HEK293 (cell line): ENCODE measurements around the gene ZNF764.
A peak's percentile ranks its signal among the peaks of the same experiment; 100 is the strongest.

Source experiments
- CTCF ChIA-PET: fragments of 350-600 bp; formaldehyde crosslinking; extraction: SDS; loops from one replicate; lab custom pipeline; 2021; ENCODE audit warnings: antibody characterized with exemption; lab: Yijun Ruan, JAX
- POLR2A ChIA-PET: fragments of 300-600 bp; formaldehyde crosslinking; extraction: SDS; loops from one replicate; lab custom pipeline; 2020; ENCODE audit warnings: antibody characterized with exemption, inconsistent platforms; lab: Yijun Ruan, JAX
- H3K27ac ChIP-seq: fragments of 200-500 bp; sonication (Bioruptor generic); 2 replicates; pipeline ENCODE4 v1.5.1; 2014; ENCODE audit warnings: low read depth, low read length, control low read depth, inconsistent platforms; ENCODE audit errors: extremely low read depth
- H3K36me3 ChIP-seq, 2 experiments: fragments of 200-500 bp in 1 of 2; sonication (Bioruptor generic) in 1 of 2; 1 replicate in 1 of 2; 2 replicates in 1 of 2; pipeline ENCODE4 v1.5.1; 2014 to 2017; ENCODE audit warnings: inconsistent platforms in 2 of 2, low read length in 2 of 2; ENCODE audit not compliant: control insufficient read depth in 2 of 2, insufficient read depth in 1 of 2
- H3K4me1 ChIP-seq: fragments of 200-500 bp; sonication (Bioruptor generic); 2 replicates; pipeline ENCODE4 v1.5.1; 2014; ENCODE audit warnings: mild to moderate bottlenecking, low read length, inconsistent platforms; ENCODE audit not compliant: control insufficient read depth, insufficient read depth
- H3K4me3 ChIP-seq: 2 replicates; pipeline ENCODE4 v1.5.1; 2011; ENCODE audit warnings: low read depth, mild to moderate bottlenecking, control low read depth, low read length, moderate library complexity
- H3K9me3 ChIP-seq: fragments of 200-500 bp; sonication (Bioruptor generic); 2 replicates; pipeline ENCODE4 v1.5.1; 2014; ENCODE audit warnings: low read depth, low read length, inconsistent platforms; ENCODE audit not compliant: control insufficient read depth, insufficient read depth
- EGR2 ChIP-seq: fragments of 450-650 bp; formaldehyde crosslinking; IDR thresholded peaks from 2 replicates; pipeline ENCODE4 v1.5.1; 2016; ENCODE audit warnings: low read depth, missing biosample characterization, missing genetic modification characterization
- GLI4 ChIP-seq: fragments of 450-650 bp; formaldehyde crosslinking; IDR thresholded peaks from 2 replicates; pipeline ENCODE4 v1.5.1; 2016; ENCODE audit warnings: missing biosample characterization, missing genetic modification characterization
- IKZF3 ChIP-seq: fragments of 450-650 bp; IDR thresholded peaks from 2 replicates; pipeline ENCODE4 v1.5.0; 2018; ENCODE audit warnings: missing biosample characterization, mild to moderate bottlenecking, missing genetic modification characterization, moderate library complexity
- KLF10 ChIP-seq: fragments of 450-650 bp; IDR thresholded peaks from 2 replicates; pipeline ENCODE4 v1.5.1; 2018; ENCODE audit warnings: missing biosample characterization, mild to moderate bottlenecking, missing genetic modification characterization
- KLF8 ChIP-seq: fragments of 450-650 bp; formaldehyde crosslinking; IDR thresholded peaks from 2 replicates; pipeline ENCODE4 v1.5.1; 2016; ENCODE audit warnings: missing biosample characterization, missing genetic modification characterization
- KLF9 ChIP-seq: fragments of 450-650 bp; formaldehyde crosslinking; IDR thresholded peaks from 2 replicates; pipeline ENCODE4 v1.5.1; 2016; ENCODE audit warnings: missing biosample characterization, missing genetic modification characterization, low read depth
- OSR2 ChIP-seq: fragments of 450-650 bp; formaldehyde crosslinking; IDR thresholded peaks from 2 replicates; pipeline ENCODE4 v1.5.1; 2016; ENCODE audit warnings: missing biosample characterization, missing genetic modification characterization
- SP7 ChIP-seq: fragments of 450-650 bp; formaldehyde crosslinking; IDR thresholded peaks from 2 replicates; pipeline ENCODE4 v1.5.1; 2016; ENCODE audit warnings: missing biosample characterization, missing genetic modification characterization
- YY1 ChIP-seq: fragments of 450-650 bp; formaldehyde crosslinking; IDR thresholded peaks from 2 replicates; pipeline ENCODE4 v1.5.1; 2018; ENCODE audit warnings: missing biosample characterization, missing genetic modification characterization
- ZBTB17 ChIP-seq: fragments of 450-650 bp; formaldehyde crosslinking; IDR thresholded peaks from 2 replicates; pipeline ENCODE4 v1.5.1; 2016; ENCODE audit warnings: missing biosample characterization, missing genetic modification characterization
- ZNF155 ChIP-seq: fragments of 450-650 bp; formaldehyde crosslinking; IDR thresholded peaks from 2 replicates; pipeline ENCODE4 v1.5.1; 2016; ENCODE audit warnings: missing biosample characterization, missing genetic modification characterization
- ZNF202 ChIP-seq: fragments of 450-650 bp; formaldehyde crosslinking; IDR thresholded peaks from 2 replicates; pipeline ENCODE4 v1.5.1; 2016; ENCODE audit warnings: missing biosample characterization, missing genetic modification characterization, borderline replicate concordance
- ZNF211 ChIP-seq: fragments of 450-650 bp; formaldehyde crosslinking; IDR thresholded peaks from 2 replicates; pipeline ENCODE4 v1.5.1; 2016; ENCODE audit warnings: low read depth, missing biosample characterization, missing genetic modification characterization
- ZNF248 ChIP-seq: fragments of 450-650 bp; formaldehyde crosslinking; IDR thresholded peaks from 2 replicates; pipeline ENCODE4 v1.5.1; 2017; ENCODE audit warnings: missing biosample characterization, missing genetic modification characterization
- ZNF274 ChIP-seq, 2 experiments: fragments of 200-500 bp in 1 of 2; fragments of 450-650 bp in 1 of 2; sonication (Bioruptor generic) in 1 of 2; formaldehyde crosslinking in 1 of 2; IDR thresholded peaks; 2 replicates each; pipeline versions ENCODE4 v1.5.1 to v1.6.1; 2014 to 2016; ENCODE audit warnings: borderline replicate concordance in 1 of 2, inconsistent platforms in 1 of 2, low read length in 1 of 2, missing biosample characterization in 1 of 2, missing genetic modification characterization in 1 of 2
- ZNF394 ChIP-seq: fragments of 450-650 bp; formaldehyde crosslinking; IDR thresholded peaks from 2 replicates; pipeline ENCODE4 v1.5.1; 2016; ENCODE audit warnings: missing biosample characterization, missing genetic modification characterization, mild to moderate bottlenecking, moderate library complexity, borderline replicate concordance
- ZNF501 ChIP-seq: fragments of 450-650 bp; formaldehyde crosslinking; IDR thresholded peaks from 2 replicates; pipeline ENCODE4 v1.5.1; 2016; ENCODE audit warnings: missing biosample characterization, missing genetic modification characterization
- ZNF561 ChIP-seq: fragments of 450-650 bp; IDR thresholded peaks from 2 replicates; pipeline ENCODE4 v1.5.1; 2018; ENCODE audit warnings: missing biosample characterization, missing genetic modification characterization, borderline replicate concordance
- ZNF610 ChIP-seq: fragments of 450-650 bp; formaldehyde crosslinking; IDR thresholded peaks from 2 replicates; pipeline ENCODE4 v1.5.1; 2016; ENCODE audit warnings: missing biosample characterization, missing genetic modification characterization, borderline replicate concordance
- ZNF76 ChIP-seq: fragments of 450-650 bp; formaldehyde crosslinking; IDR thresholded peaks from 2 replicates; pipeline ENCODE4; 2016; ENCODE audit warnings: low read depth, missing biosample characterization, missing genetic modification characterization, borderline replicate concordance
- TF ChIP-seq, protein P1 (sequence below): fragments of 450-650 bp; formaldehyde crosslinking; IDR thresholded peaks from 2 replicates; pipeline ENCODE4 v1.5.1; 2016; ENCODE audit warnings: missing biosample characterization, missing genetic modification characterization, low read depth
- TF ChIP-seq, protein P2 (sequence below): fragments of 450-650 bp; formaldehyde crosslinking; IDR thresholded peaks from 2 replicates; pipeline ENCODE4 v1.5.1; 2016; ENCODE audit warnings: missing biosample characterization, missing genetic modification characterization
- TF ChIP-seq, protein P3 (sequence below): fragments of 450-650 bp; formaldehyde crosslinking; IDR thresholded peaks from 2 replicates; pipeline ENCODE4 v1.5.1; 2016; ENCODE audit warnings: missing biosample characterization, missing genetic modification characterization
- TF ChIP-seq, protein P4 (sequence below): fragments of 450-650 bp; formaldehyde crosslinking; IDR thresholded peaks from 2 replicates; pipeline ENCODE4 v1.5.1; 2016; ENCODE audit warnings: missing biosample characterization, missing genetic modification characterization

The ZNF764 gene

DNA sequence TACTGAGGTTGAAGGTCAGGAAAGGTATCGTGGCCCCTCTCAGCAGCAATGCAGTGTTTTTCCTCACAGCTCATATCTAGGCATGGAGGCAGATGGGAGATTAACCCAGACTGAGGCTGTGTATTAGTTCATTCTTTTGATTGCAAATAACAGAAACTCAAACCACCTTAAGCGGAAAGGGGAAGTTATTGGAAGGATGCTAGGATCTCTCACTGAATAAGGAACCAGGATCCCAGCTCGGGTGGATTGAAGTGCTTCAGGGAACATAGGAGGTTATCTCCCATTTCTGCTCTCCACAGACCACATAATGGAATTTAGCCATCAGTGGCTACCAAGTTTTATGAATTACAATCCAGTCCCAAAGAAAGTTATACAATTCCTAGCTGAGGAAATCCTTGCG, 43.8 kb upstream of the ZNF764 start (continued):
- TF ChIP-seq, protein P1, sequence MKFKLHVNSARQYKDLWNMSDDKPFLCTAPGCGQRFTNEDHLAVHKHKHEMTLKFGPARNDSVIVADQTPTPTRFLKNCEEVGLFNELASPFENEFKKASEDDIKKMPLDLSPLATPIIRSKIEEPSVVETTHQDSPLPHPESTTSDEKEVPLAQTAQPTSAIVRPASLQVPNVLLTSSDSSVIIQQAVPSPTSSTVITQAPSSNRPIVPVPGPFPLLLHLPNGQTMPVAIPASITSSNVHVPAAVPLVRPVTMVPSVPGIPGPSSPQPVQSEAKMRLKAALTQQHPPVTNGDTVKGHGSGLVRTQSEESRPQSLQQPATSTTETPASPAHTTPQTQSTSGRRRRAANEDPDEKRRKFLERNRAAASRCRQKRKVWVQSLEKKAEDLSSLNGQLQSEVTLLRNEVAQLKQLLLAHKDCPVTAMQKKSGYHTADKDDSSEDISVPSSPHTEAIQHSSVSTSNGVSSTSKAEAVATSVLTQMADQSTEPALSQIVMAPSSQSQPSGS (tag by site-specific recombination), result no peak

DNA sequence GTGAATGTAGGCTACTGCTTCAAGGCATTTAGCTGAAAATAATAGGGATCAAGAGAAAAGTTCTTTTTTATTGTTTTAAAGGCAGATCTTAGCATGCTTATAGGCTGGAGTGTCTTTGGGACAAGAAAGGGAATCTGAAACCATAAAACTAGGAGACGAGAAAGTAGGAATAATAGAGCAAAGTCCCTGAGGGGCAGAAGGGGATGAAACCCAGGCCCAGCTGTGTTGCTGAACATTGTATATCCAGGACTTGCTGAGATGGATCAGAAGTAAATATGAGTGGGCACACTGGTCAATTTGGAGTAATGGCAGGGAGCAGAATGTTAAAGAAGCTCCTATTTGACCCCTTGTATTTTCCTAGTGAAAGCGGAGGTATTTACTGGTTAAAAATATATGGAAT, 42.8 kb upstream of the ZNF764 start:
- peaks cover 11 to 42% of the 10 kb centered on the region in 2 experiments for H3K36me3 ChIP-seq
- H3K4me1 ChIP-seq, result no peaks in the 10 kb centered on the region
- no peak overlapping the region for H3K4me3 ChIP-seq
- ChIA-PET POLR2A (interaction anchor here (0.5 to 2.2 kb wide), 4 partner anchors 8 to 33 kb away, joined by 6 to 7 read pairs (median 7); partner anchors contain the start of gene ZNF689), CTCF (interaction anchor here (0.5 to 1.7 kb wide), 6 partner anchors 150 to 519 kb away, joined by 4 to 10 read pairs (median 5); partner anchors contain the start of gene DCTPP1)
- no peaks in the 10 kb centered on the region for H3K9me3 ChIP-seq
- TF ChIP-seq ZNF501 (no peak), ZNF248 (tag by site-specific recombination) (peak; percentile 99)
- H3K27ac ChIP-seq, result no peak overlapping the region

DNA sequence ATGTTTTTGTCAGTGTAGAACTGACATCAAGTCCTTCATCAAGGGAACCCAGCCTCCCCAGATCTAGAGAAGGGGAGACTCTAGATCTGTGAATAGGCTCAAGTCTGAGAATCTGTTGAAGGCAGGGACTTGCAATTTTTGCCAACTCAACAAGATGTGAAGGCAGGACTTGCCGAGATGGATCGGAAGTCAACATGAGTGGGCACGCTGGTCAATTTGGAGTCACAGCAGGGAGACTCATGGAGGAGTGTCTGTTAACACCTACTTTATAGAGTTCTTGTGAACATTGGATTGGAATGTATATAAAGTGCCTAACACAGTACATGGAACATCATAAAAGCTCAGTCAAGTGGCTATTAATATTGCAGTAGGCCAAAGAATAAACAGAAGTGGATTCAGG, 42.0 kb upstream of the ZNF764 start:
- CTCF ChIA-PET, result interaction anchor here (0.5 to 2.2 kb wide), 7 partner anchors 28 to 192 kb away, joined by 3 to 11 read pairs (median 6); partner anchors contain the start of genes DCTPP1 and ZNF771
- TF ChIP-seq ZNF610 (tag by site-specific recombination) (no peak), ZNF274 (IDR thresholded peaks at IDR 0.05; ENCODE audit: low read length) (no peak), ZNF274 (tag by site-specific recombination; IDR thresholded peaks at IDR 0.05; ENCODE audit: borderline replicate concordance) (no peak), SP7 (peak; percentile 44; the same call in 1 of the 2 replicates), ZNF155 (tag by site-specific recombination) (no peak), ZNF394 (tag by site-specific recombination) (no peak), IKZF3 (tag by site-specific recombination) (0 out of 2 replicates have a peak, but pooled peaks have one; percentile 14), ZNF76 (tag by site-specific recombination) (no peak), EGR2 (tag by site-specific recombination) (peak; percentile 81; the same call in 1 of the 2 replicates), OSR2 (0 out of 2 replicates have a peak, but pooled peaks have one; percentile 19), GLI4 (tag by site-specific recombination) (no peak), KLF8 (tag by site-specific recombination) (no peak), ZBTB17 (tag by site-specific recombination) (peak; percentile 23; the same call in 1 of the 2 replicates), ZNF211 (no peak), ZNF202 (no peak), KLF9 (tag by site-specific recombination) (no peak), ZNF561 (tag by site-specific recombination) (no peak), KLF10 (tag by site-specific recombination) (no peak), YY1 (tag by site-specific recombination) (no peak)
- TF ChIP-seq, protein P2, sequence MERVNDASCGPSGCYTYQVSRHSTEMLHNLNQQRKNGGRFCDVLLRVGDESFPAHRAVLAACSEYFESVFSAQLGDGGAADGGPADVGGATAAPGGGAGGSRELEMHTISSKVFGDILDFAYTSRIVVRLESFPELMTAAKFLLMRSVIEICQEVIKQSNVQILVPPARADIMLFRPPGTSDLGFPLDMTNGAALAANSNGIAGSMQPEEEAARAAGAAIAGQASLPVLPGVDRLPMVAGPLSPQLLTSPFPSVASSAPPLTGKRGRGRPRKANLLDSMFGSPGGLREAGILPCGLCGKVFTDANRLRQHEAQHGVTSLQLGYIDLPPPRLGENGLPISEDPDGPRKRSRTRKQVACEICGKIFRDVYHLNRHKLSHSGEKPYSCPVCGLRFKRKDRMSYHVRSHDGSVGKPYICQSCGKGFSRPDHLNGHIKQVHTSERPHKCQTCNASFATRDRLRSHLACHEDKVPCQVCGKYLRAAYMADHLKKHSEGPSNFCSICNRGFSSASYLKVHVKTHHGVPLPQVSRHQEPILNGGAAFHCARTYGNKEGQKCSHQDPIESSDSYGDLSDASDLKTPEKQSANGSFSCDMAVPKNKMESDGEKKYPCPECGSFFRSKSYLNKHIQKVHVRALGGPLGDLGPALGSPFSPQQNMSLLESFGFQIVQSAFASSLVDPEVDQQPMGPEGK (tag by site-specific recombination), result no peak
- TF ChIP-seq, protein P3, sequence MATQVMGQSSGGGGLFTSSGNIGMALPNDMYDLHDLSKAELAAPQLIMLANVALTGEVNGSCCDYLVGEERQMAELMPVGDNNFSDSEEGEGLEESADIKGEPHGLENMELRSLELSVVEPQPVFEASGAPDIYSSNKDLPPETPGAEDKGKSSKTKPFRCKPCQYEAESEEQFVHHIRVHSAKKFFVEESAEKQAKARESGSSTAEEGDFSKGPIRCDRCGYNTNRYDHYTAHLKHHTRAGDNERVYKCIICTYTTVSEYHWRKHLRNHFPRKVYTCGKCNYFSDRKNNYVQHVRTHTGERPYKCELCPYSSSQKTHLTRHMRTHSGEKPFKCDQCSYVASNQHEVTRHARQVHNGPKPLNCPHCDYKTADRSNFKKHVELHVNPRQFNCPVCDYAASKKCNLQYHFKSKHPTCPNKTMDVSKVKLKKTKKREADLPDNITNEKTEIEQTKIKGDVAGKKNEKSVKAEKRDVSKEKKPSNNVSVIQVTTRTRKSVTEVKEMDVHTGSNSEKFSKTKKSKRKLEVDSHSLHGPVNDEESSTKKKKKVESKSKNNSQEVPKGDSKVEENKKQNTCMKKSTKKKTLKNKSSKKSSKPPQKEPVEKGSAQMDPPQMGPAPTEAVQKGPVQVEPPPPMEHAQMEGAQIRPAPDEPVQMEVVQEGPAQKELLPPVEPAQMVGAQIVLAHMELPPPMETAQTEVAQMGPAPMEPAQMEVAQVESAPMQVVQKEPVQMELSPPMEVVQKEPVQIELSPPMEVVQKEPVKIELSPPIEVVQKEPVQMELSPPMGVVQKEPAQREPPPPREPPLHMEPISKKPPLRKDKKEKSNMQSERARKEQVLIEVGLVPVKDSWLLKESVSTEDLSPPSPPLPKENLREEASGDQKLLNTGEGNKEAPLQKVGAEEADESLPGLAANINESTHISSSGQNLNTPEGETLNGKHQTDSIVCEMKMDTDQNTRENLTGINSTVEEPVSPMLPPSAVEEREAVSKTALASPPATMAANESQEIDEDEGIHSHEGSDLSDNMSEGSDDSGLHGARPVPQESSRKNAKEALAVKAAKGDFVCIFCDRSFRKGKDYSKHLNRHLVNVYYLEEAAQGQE (tag by site-specific recombination), result no peak
- TF ChIP-seq, protein P4, sequence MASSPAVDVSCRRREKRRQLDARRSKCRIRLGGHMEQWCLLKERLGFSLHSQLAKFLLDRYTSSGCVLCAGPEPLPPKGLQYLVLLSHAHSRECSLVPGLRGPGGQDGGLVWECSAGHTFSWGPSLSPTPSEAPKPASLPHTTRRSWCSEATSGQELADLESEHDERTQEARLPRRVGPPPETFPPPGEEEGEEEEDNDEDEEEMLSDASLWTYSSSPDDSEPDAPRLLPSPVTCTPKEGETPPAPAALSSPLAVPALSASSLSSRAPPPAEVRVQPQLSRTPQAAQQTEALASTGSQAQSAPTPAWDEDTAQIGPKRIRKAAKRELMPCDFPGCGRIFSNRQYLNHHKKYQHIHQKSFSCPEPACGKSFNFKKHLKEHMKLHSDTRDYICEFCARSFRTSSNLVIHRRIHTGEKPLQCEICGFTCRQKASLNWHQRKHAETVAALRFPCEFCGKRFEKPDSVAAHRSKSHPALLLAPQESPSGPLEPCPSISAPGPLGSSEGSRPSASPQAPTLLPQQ (tag by site-specific recombination), result no peak

More for the DNA sequence above, 42.0 kb upstream of the ZNF764 start:
- Histone ChIP-seq H3K27ac (no peak overlapping the region), H3K4me3 (no peak overlapping the region), H3K4me1 (no peaks in the 10 kb centered on the region), H3K36me3 (peaks cover 7 to 35% of the 10 kb centered on the region in 2 experiments; a peak in 2 of 3 replicates), H3K9me3 (no peaks in the 10 kb centered on the region)
- POLR2A ChIA-PET, result interaction anchor here (0.5 to 2.2 kb wide), 4 partner anchors 9 to 34 kb away, joined by 6 to 7 read pairs (median 7); partner anchors contain the start of gene ZNF689
